ENCODE data around the gene PTPN7.
A peak's percentile ranks its signal among the peaks of the same experiment; 100 is the strongest.
"Not testable (repeated sequence)": the region's sequence is repeated elsewhere in the genome, so short reads cannot be mapped to it uniquely, and the experiment has no call there.

PTPN7 gene

GRCh38 chr1:202193614-202194327 lies 33.4 kb upstream of the PTPN7 start, which contains the start of gene LGR6:
LGR6 (plus strand) TSS chr1:202193799; CDS start chr1:202193990, 191 bp downstream.
- Histone ChIP-seq H3K4me1 (ENCODE audit: insufficient read depth, poor library complexity, severe bottlenecking) (peaks cover under 1% of the 10 kb centered on the region), H3K9me3 (ENCODE audit: severe bottlenecking) (no peaks in the 10 kb centered on the region), H3K4me3 (ENCODE audit: severe bottlenecking) (peak within 1 kb of the TSS; percentile 7), H3K27me3 (ENCODE audit: insufficient read depth, poor library complexity, severe bottlenecking) (peaks cover 3% of the 10 kb centered on the region), H3K27ac (ENCODE audit: poor library complexity, severe bottlenecking) (no peak within 1 kb of the TSS), H3K36me3 (ENCODE audit: low read depth) (no peaks in the 10 kb centered on the region)
- ATAC-seq (ENCODE audit: low read depth) = peak; percentile 22; the same call in 2 of the 3 replicates
- TF ChIP-seq CTCF (IDR thresholded peaks at IDR 0.05; ENCODE audit: poor library complexity, severe bottlenecking) = no peak
- DNase-seq (ENCODE audit: low spot score) = no peak

- ATAC-seq (ENCODE audit: low read depth) (peak; percentile 40; the same call in 2 of the 3 replicates), DNase-seq (ENCODE audit: low spot score) (no peak)
- Histone ChIP-seq H3K27me3 (ENCODE audit: insufficient read depth, poor library complexity, severe bottlenecking) (peaks cover 3% of the 10 kb centered on the region), H3K4me3 (ENCODE audit: severe bottlenecking) (no peak overlapping the region), H3K36me3 (ENCODE audit: low read depth) (no peaks in the 10 kb centered on the region), H3K4me1 (ENCODE audit: insufficient read depth, poor library complexity, severe bottlenecking) (no peaks in the 10 kb centered on the region), H3K9me3 (ENCODE audit: severe bottlenecking) (no peaks in the 10 kb centered on the region), H3K27ac (ENCODE audit: poor library complexity, severe bottlenecking) (no peak overlapping the region)
- peak; percentile 81 for TF ChIP-seq CTCF (IDR thresholded peaks at IDR 0.05; ENCODE audit: poor library complexity, severe bottlenecking)
Measured at GRCh38 chr1:202192770-202193613, 32.6 kb upstream of the PTPN7 start.

- ATAC-seq (ENCODE audit: low read depth); H3K4me1 ChIP-seq (ENCODE audit: insufficient read depth, poor library complexity, severe bottlenecking); H3K27me3 ChIP-seq (ENCODE audit: insufficient read depth, poor library complexity, severe bottlenecking); H3K27ac ChIP-seq (ENCODE audit: poor library complexity, severe bottlenecking); H3K9me3 ChIP-seq (ENCODE audit: severe bottlenecking); H3K4me3 ChIP-seq (ENCODE audit: severe bottlenecking); DNase-seq (ENCODE audit: low spot score); H3K36me3 ChIP-seq (ENCODE audit: low read depth): not testable (repeated sequence)
Measured at GRCh38 chr1:202191391-202191790, 31.0 kb upstream of the PTPN7 start.

GRCh38 chr1:202189918-202190715 lies 29.7 kb upstream of the PTPN7 start:
- Histone ChIP-seq H3K4me1 (ENCODE audit: insufficient read depth, poor library complexity, severe bottlenecking) (no peaks in the 10 kb centered on the region), H3K4me3 (ENCODE audit: severe bottlenecking) (no peak overlapping the region), H3K9me3 (ENCODE audit: severe bottlenecking) (no peaks in the 10 kb centered on the region), H3K36me3 (ENCODE audit: low read depth) (no peaks in the 10 kb centered on the region), H3K27me3 (ENCODE audit: insufficient read depth, poor library complexity, severe bottlenecking) (peaks cover 3% of the 10 kb centered on the region), H3K27ac (ENCODE audit: poor library complexity, severe bottlenecking) (no peak overlapping the region)
- TF ChIP-seq CTCF (IDR thresholded peaks at IDR 0.05; ENCODE audit: poor library complexity, severe bottlenecking) = no peak
- no peak for DNase-seq (ENCODE audit: low spot score)
- ATAC-seq (ENCODE audit: low read depth) = peak; percentile 31; the same call in 1 of the 3 replicates
